ENCODE measurements around the gene ITGAE.

Gene ITGAE

DNA sequence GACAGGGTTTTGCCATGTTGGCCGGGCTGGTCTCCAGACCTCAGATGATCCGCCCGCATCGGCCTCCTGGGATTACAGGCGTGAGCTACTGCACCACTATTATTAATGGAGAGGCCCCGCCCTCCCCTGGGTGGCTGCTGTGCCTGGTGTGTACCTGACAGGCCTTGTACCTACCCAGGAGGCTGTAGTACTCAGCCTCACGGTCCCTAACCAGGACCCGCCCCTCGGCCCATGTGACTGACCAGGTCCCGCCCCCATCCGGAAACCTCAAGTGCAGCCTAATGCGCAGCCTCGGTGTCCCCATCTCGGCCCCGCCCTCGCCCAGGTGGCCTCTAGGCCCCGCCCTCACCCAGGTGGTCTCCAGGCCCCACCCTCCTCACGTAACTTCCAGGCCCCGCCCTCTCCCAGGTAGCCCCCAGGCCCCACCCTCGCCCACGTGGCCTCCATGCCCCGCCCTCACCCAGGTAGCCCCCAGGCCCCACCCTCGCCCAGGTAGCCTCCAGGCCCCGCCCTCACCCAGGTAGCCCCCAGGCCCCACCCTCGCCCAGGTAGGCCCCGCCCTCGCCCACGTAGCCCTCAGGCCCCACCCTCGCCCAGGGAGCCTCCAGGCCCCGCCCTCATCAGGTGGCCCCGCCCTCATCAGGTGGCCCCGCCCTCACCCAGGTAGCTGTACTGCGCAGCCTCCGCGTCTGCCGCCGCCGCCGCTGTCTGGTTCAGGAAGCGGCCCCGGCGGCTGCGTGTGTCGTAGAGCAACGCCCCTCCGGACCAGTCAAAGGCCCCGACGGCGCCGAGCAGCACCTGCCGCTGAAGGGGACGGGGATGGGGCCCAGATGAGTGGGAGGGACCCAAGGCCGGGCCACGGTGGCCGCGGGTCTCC, 46.3 kb downstream of the ITGAE start:
- peak; percentile 80 for DNase-seq (ENCODE audit: low spot score)

DNA sequence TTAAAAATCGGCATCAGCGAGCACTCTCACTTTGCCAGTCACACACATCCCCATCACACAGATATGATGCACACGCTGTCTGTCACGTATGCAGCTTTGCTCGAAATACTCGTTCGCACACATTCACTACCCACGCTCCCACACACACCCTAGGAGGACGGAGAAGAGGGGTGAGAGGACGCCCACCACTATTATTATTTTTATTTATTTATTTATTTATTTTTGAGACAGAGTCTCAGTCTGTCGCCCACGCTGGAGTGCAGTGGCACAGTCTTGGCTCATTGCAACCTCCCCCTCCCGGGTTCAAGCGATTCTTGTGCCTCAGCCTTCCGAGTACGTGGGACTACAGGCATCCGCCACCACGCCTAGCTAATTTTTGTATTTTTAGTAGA, 46.9 kb downstream of the ITGAE start:
- in situ Hi-C loops (cut with MboI; ENCODE audit: low sequenced_read_pairs, unreplicated experiment), result no loop called here
- TF ChIP-seq, protein P1, sequence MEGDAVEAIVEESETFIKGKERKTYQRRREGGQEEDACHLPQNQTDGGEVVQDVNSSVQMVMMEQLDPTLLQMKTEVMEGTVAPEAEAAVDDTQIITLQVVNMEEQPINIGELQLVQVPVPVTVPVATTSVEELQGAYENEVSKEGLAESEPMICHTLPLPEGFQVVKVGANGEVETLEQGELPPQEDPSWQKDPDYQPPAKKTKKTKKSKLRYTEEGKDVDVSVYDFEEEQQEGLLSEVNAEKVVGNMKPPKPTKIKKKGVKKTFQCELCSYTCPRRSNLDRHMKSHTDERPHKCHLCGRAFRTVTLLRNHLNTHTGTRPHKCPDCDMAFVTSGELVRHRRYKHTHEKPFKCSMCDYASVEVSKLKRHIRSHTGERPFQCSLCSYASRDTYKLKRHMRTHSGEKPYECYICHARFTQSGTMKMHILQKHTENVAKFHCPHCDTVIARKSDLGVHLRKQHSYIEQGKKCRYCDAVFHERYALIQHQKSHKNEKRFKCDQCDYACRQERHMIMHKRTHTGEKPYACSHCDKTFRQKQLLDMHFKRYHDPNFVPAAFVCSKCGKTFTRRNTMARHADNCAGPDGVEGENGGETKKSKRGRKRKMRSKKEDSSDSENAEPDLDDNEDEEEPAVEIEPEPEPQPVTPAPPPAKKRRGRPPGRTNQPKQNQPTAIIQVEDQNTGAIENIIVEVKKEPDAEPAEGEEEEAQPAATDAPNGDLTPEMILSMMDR (IDR thresholded peaks at IDR 0.05; ENCODE audit: borderline replicate concordance, control extremely low read depth, extremely low read depth, insufficient read depth, missing control alignments), result no peak
- no peak for DNase-seq (ENCODE audit: low spot score)

More for the DNA sequence above, 46.3 kb downstream of the ITGAE start:
- in situ Hi-C loops (cut with MboI; ENCODE audit: low sequenced_read_pairs, unreplicated experiment), result no loop called here
- TF ChIP-seq, protein P1 (IDR thresholded peaks at IDR 0.05; ENCODE audit: borderline replicate concordance, control extremely low read depth, extremely low read depth, insufficient read depth, missing control alignments), result no peak

DNA sequence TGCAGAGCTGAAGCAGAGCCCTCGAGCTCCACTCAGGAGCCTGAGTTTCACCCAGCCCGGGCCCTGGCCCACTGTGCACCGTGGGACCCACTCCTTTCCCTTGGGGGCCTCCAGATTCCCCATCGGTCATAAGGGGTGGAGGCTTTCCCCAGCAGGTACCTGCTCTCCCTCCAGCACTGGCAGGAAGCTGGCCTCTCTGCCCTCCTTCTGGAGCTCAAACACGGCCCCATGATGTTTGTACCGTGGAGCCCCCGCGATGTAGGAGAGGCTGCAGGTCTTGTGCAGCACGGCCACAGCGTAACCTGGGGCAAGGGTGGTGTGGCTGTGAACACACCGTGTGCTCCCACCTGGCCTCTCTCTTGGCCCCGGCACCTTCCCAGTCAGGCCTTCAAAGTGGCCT, 47.4 kb downstream of the ITGAE start:
- TF ChIP-seq, protein P1 (IDR thresholded peaks at IDR 0.05; ENCODE audit: borderline replicate concordance, control extremely low read depth, extremely low read depth, insufficient read depth, missing control alignments), result no peak
- in situ Hi-C loops (cut with MboI; ENCODE audit: low sequenced_read_pairs, unreplicated experiment), result no loop called here
- no peak for DNase-seq (ENCODE audit: low spot score)

DNA sequence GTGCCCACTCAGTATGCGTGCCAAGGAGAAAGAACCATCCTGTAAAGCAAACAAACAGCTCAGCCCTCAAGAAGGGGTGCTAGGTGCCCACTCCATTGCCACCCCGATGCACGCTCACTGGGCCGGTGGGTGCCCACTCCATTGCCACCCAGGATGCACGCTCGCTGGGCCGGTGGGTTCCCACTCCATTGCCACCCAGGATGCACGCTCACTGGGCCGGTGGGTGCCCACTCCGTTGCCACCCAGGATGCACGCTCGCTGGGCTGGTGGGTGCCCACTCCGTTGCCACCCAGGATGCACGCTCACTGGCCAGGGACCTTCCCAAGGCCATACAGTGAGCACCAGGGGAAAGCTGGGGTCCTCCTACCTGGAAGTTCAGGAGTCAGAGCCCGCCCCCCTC, 49.2 kb downstream of the ITGAE start:
- in situ Hi-C loops (cut with MboI; ENCODE audit: low sequenced_read_pairs, unreplicated experiment), result no loop called here
- TF ChIP-seq, protein P1 (IDR thresholded peaks at IDR 0.05; ENCODE audit: borderline replicate concordance, control extremely low read depth, extremely low read depth, insufficient read depth, missing control alignments), result no peak
- DNase-seq (ENCODE audit: low spot score), result no peak

DNA sequence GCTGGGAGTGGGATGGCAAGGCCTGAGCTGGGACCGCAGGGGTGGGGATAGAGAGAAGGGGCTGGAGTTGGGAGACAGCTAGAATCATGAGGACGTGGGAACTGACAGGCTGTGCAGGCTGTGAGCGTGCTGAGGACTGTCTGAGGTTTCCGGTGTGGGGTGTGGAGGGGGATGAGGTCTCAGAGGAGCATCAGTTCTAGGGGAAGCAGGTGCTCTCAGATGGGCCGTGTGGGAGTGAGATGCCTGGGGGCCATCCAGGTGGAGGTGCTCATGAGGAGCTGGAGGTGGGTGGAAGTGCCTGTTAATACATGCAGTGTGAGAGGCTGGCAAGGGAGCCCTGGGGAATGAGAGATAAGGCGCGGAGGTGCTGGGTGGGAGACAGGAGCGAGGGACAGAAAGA, 50.1 kb downstream of the ITGAE start:
- in situ Hi-C loops (cut with MboI; ENCODE audit: low sequenced_read_pairs, unreplicated experiment), result no loop called here
- TF ChIP-seq, protein P1 (IDR thresholded peaks at IDR 0.05; ENCODE audit: borderline replicate concordance, control extremely low read depth, extremely low read depth, insufficient read depth, missing control alignments), result no peak
- no peak for DNase-seq (ENCODE audit: low spot score)

DNA sequence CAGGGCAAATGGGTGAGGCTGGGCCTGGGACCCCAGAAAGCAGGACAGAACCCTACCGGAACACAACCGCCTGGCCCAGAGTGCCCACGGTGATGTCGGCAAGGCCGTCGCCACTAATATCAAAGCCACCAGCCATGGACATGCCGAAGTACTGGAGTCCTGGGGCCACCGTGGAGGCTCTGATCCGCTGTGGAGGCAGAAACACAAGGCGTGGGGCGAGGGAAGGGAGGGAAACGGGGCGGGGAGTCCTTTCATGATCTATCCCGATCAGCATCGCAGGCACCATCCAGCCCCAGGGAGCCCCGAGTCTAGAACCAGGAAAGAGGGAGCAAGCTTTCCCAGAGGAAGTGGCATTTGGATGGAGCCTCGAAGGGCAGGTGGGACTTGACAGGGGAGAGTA, 50.7 kb downstream of the ITGAE start:
- DNase-seq (ENCODE audit: low spot score), result no peak
- in situ Hi-C loops (cut with MboI; ENCODE audit: low sequenced_read_pairs, unreplicated experiment), result no loop called here
- TF ChIP-seq, protein P1 (IDR thresholded peaks at IDR 0.05; ENCODE audit: borderline replicate concordance, control extremely low read depth, extremely low read depth, insufficient read depth, missing control alignments), result no peak

Data from GM13976 (cell line).